ENCODE data around the gene EGFL7. TPM values are rescaled to one million over a fixed set of nuclear protein-coding genes. Genes with fewer than 3 reads are reported as not detected.
A peak's percentile ranks its signal among the peaks of the same experiment; 100 is the strongest.

EGFL7 gene
- total and polyA plus RNA-seq, 2 of the 13 experiments (the other 11 are each of a cell fraction or from before 2014, with no cell fraction given), result 0.20 to 5.1 TPM

DNA sequence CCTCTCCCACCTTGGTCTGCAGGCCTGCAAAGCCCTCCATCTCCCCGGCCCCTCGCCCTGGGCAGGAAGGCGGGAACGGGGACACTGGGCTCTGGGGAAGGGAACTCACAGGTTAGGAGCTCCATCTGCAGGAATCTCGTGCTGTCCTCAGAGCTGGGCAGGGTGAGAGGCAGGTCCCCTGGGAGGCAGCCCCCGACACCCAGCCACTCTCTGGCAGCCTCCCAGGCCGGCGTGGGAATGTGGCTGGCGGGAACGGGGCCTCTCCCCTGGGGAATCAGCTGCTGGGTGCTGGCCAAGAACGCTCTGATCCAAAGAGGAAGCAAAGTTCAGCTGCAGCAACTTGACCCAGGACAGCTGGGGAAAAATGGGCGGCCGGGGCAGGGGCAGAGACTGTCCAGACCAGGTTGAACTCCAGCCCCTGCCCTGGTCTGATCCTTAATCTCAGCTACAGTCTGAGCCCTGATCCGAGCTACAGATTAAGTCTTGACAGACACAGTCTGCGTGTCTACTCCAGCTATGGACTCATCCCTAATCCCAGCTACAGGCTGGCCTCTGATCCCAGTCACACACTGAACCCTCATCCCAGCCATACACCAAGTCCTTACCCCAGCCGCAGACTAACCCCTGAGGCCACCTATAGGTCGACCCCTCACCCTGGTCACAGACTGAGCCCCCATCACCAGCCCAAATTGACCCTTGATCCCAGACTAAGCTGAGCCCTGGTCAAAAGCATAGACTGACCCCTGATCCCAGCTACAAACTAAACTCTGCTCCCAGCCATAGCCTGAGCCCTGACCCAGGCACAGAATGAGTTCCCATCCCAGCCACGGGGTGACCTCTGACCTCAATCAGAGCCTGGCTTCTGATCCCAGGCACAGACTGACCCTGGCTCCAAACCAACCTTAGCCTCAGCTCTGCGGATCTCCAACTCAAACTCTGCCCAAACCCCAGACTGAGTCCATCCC, 37.3 kb upstream of the EGFL7 start (continued):
- TF ChIP-seq ZNF841 (CRISPR knock-in tag; IDR thresholded peaks at IDR 0.05; ENCODE audit: borderline replicate concordance) (no peak), ZNF788 (CRISPR knock-in tag; IDR thresholded peaks at IDR 0.05; ENCODE audit: borderline replicate concordance) (no peak; the same call in 1 of the 2 replicates), TCF7 (IDR thresholded peaks at IDR 0.05; ENCODE audit: low read depth) (peak; percentile 15; the same call in 1 of the 2 replicates), HMG20B (CRISPR knock-in tag; conservative IDR thresholded peaks at IDR 0.05) (peak; percentile 62; the same call in 1 of the 2 replicates), ZC3H13 (CRISPR knock-in tag; IDR thresholded peaks at IDR 0.05) (no peak), ZNF878 (CRISPR knock-in tag; IDR thresholded peaks at IDR 0.05) (no peak), ZNF879 (CRISPR knock-in tag; IDR thresholded peaks at IDR 0.05) (no peak), HNRNPH1 (optimal IDR thresholded peaks at IDR 0.05; ENCODE audit: low read depth, low read length) (no peak), ZSCAN21 (CRISPR knock-in tag; IDR thresholded peaks at IDR 0.05; ENCODE audit: borderline replicate concordance) (peak; percentile 81), GTF3A (CRISPR knock-in tag; conservative IDR thresholded peaks at IDR 0.05) (no peak), FOXK2 (IDR thresholded peaks at IDR 0.05) (no peak), ARNTL (CRISPR knock-in tag; IDR thresholded peaks at IDR 0.05) (0 out of 2 replicates have a peak, but pooled peaks have one; percentile 61), KLF12 (CRISPR knock-in tag; IDR thresholded peaks at IDR 0.05; ENCODE audit: borderline replicate concordance) (no peak), KMT2B (CRISPR knock-in tag; IDR thresholded peaks at IDR 0.05) (no peak)
- TF ChIP-seq, protein P1, sequence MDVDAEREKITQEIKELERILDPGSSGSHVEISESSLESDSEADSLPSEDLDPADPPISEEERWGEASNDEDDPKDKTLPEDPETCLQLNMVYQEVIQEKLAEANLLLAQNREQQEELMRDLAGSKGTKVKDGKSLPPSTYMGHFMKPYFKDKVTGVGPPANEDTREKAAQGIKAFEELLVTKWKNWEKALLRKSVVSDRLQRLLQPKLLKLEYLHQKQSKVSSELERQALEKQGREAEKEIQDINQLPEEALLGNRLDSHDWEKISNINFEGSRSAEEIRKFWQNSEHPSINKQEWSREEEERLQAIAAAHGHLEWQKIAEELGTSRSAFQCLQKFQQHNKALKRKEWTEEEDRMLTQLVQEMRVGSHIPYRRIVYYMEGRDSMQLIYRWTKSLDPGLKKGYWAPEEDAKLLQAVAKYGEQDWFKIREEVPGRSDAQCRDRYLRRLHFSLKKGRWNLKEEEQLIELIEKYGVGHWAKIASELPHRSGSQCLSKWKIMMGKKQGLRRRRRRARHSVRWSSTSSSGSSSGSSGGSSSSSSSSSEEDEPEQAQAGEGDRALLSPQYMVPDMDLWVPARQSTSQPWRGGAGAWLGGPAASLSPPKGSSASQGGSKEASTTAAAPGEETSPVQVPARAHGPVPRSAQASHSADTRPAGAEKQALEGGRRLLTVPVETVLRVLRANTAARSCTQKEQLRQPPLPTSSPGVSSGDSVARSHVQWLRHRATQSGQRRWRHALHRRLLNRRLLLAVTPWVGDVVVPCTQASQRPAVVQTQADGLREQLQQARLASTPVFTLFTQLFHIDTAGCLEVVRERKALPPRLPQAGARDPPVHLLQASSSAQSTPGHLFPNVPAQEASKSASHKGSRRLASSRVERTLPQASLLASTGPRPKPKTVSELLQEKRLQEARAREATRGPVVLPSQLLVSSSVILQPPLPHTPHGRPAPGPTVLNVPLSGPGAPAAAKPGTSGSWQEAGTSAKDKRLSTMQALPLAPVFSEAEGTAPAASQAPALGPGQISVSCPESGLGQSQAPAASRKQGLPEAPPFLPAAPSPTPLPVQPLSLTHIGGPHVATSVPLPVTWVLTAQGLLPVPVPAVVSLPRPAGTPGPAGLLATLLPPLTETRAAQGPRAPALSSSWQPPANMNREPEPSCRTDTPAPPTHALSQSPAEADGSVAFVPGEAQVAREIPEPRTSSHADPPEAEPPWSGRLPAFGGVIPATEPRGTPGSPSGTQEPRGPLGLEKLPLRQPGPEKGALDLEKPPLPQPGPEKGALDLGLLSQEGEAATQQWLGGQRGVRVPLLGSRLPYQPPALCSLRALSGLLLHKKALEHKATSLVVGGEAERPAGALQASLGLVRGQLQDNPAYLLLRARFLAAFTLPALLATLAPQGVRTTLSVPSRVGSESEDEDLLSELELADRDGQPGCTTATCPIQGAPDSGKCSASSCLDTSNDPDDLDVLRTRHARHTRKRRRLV (CRISPR knock-in tag; IDR thresholded peaks at IDR 0.05), result no peak
- TF ChIP-seq, protein P2, sequence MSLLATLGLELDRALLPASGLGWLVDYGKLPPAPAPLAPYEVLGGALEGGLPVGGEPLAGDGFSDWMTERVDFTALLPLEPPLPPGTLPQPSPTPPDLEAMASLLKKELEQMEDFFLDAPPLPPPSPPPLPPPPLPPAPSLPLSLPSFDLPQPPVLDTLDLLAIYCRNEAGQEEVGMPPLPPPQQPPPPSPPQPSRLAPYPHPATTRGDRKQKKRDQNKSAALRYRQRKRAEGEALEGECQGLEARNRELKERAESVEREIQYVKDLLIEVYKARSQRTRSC (CRISPR knock-in tag; IDR thresholded peaks at IDR 0.05; ENCODE audit: low read depth), result no peak
- TF ChIP-seq, protein P3, sequence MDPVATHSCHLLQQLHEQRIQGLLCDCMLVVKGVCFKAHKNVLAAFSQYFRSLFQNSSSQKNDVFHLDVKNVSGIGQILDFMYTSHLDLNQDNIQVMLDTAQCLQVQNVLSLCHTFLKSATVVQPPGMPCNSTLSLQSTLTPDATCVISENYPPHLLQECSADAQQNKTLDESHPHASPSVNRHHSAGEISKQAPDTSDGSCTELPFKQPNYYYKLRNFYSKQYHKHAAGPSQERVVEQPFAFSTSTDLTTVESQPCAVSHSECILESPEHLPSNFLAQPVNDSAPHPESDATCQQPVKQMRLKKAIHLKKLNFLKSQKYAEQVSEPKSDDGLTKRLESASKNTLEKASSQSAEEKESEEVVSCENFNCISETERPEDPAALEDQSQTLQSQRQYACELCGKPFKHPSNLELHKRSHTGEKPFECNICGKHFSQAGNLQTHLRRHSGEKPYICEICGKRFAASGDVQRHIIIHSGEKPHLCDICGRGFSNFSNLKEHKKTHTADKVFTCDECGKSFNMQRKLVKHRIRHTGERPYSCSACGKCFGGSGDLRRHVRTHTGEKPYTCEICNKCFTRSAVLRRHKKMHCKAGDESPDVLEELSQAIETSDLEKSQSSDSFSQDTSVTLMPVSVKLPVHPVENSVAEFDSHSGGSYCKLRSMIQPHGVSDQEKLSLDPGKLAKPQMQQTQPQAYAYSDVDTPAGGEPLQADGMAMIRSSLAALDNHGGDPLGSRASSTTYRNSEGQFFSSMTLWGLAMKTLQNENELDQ (CRISPR knock-in tag; IDR thresholded peaks at IDR 0.05; ENCODE audit: borderline replicate concordance), result no peak
- TF ChIP-seq, protein P4, sequence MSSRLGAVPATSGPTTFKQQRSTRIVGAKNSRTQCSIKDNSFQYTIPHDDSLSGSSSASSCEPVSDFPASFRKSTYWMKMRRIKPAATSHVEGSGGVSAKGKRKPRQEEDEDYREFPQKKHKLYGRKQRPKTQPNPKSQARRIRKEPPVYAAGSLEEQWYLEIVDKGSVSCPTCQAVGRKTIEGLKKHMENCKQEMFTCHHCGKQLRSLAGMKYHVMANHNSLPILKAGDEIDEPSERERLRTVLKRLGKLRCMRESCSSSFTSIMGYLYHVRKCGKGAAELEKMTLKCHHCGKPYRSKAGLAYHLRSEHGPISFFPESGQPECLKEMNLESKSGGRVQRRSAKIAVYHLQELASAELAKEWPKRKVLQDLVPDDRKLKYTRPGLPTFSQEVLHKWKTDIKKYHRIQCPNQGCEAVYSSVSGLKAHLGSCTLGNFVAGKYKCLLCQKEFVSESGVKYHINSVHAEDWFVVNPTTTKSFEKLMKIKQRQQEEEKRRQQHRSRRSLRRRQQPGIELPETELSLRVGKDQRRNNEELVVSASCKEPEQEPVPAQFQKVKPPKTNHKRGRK (CRISPR knock-in tag; IDR thresholded peaks at IDR 0.05), result no peak

All from HepG2 (cell line).